HG02884 (cell line): ENCODE results near the gene HECTD2.
"Not testable (repeated sequence)": the region's sequence is repeated elsewhere in the genome, so short reads cannot be mapped to it uniquely, and the experiment has no call there.

ENCODE experiments used
- ATAC-seq: cut with Tn5 transposase; IDR thresholded peaks from one replicate; pipeline ENCODE4 v1.9.1; 2021; ENCODE audit warnings: mild to moderate bottlenecking, moderate library complexity; ENCODE audit not compliant: unreplicated experiment

Gene HECTD2, protein sequence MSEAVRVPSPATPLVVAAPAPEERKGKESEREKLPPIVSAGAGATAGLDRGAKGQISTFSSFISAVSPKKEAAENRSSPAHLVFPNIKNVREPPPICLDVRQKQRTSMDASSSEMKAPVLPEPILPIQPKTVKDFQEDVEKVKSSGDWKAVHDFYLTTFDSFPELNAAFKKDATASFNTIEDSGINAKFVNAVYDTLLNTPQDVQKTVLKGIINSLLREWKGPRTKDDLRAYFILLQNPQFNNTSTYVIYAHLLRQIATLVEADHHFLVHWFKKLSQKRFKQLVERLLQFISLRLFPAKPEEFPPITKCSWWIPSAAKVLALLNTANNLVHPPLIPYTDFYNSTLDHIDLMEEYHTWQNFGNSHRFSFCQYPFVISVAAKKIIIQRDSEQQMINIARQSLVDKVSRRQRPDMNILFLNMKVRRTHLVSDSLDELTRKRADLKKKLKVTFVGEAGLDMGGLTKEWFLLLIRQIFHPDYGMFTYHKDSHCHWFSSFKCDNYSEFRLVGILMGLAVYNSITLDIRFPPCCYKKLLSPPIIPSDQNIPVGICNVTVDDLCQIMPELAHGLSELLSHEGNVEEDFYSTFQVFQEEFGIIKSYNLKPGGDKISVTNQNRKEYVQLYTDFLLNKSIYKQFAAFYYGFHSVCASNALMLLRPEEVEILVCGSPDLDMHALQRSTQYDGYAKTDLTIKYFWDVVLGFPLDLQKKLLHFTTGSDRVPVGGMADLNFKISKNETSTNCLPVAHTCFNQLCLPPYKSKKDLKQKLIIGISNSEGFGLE

DNA sequence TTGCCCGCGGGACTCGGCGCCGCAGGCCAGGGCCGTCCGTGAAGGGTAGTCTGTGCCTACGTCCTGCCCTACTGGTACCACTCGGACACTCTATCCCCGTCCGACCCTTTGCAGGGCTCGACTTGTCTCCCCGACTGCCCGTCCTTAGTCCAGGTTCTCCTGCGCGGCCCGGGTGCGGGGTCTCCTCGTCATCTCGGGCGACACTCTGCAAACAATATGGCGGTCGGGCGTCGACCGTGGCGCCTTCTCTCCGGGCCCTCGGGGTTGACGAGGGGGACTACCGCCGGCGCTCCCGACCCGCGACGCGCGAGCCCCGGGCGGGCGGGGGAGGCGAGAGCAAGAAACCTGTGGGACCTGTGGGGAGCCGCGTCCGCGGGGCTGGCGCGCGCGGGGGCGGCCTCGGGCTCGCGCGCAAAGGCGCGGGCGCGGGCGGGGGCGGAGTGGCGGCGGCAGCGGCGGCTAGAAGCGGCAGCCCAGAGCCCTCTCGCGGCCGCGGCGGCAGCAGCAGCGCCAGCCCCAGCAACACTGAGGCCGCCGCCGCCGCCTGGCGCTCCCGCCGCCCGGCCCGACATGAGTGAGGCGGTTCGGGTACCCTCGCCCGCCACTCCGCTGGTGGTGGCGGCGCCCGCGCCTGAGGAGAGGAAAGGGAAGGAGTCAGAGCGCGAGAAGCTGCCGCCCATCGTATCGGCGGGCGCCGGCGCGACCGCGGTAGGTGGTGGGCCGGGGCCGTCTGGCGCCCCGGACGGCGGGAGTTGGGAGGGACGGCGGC is at the start of gene HECTD2:
Gene HECTD2 (plus strand): TSS at position 476 of the 769 bp plus-strand sequence. CDS start 95 bp downstream, at position 571.
- peak; percentile 85 for ATAC-seq

DNA sequence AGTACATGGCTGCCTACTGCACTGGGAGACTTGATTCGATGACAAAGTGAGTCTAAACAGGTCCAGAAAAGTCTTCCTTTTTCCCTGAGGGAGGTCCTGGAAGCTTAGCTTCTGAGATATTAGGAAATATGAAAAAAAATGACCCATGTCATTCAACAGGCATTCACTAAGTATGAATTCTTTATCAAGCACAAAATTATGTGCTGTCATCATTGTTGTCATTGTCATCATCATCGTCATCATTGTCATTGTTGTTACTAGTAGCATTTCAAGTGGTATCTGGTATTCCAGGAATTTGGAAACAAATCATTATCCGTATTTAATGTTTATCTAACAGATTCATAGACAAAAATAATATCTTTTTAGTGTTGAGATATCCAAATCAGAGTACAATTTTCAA is 49.7 kb upstream of the HECTD2 start:
- ATAC-seq = no peak

DNA sequence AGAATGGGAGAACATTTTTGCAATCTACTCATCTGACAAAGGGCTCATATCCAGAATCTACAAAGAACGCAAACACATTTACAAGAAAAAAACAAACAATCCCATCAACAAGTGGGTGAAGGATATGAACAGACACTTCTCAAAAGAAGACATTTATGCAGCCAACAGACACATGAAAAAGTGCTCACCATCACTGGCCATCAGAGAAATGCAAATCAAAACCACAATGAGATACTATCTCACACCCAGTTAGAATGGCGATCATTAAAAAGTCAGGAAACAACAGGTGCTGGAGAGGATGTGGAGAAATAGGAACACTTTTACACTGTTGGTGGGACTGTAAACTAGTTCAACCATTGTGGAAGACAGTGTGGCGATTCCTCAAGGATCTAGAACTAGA is 44.6 kb upstream of the HECTD2 start:
- not testable (repeated sequence) for ATAC-seq

DNA sequence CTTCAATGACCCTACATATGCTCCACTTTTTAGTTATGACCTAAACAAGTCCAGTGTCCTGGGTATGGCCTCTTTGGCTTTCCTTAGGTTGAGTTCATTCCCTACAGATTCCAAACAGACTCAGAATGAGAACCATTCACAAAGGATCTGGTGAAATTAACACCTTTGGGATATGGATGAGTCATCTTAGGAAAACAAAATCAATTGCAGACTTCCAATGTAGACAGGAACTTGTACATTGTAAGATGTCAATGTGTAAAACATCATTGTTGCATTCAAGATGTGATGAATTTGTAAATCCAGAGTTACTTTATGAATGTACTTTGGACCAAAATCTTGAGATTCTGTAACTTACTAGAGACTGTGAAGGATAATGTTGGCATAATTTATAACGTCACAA is 43.4 kb upstream of the HECTD2 start:
- ATAC-seq = no peak

DNA sequence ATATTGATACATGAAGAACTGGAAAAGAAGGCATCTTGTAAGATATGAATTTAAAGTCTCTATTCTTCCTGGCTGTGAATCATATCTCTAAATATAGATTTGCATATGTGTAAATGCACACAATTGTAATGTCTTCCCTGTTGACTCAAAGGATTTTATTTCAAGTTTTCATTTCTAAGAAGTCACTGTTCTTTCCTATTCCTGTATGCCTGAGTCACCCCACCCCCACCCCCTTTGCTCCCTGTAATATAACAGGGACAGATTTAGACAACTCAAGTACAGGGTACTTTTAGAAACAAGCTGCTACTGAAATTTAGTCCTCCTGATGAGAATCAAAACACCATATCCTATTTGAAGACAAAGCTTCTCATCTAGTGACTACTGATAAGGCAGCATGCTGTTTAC is 43.0 kb upstream of the HECTD2 start:
- ATAC-seq = no peak

DNA sequence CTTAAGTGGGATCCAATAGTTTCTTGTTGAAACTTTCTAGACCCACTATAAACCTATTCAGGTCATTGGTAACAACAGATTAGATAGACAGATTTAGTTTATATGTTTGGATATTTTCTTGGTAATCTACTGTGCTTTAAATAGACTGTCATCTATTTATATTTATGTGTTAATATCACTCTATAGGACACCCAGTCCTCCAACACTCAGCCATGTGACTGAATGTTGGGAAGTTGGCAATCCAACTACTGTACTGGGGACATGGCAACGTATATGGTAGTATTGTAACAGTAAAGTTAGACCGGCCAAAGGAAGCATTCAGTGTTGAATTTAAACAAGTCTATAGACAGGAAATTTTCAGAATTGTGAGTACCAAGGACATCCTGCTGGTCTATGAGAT is 42.6 kb upstream of the HECTD2 start:
- no peak for ATAC-seq

DNA sequence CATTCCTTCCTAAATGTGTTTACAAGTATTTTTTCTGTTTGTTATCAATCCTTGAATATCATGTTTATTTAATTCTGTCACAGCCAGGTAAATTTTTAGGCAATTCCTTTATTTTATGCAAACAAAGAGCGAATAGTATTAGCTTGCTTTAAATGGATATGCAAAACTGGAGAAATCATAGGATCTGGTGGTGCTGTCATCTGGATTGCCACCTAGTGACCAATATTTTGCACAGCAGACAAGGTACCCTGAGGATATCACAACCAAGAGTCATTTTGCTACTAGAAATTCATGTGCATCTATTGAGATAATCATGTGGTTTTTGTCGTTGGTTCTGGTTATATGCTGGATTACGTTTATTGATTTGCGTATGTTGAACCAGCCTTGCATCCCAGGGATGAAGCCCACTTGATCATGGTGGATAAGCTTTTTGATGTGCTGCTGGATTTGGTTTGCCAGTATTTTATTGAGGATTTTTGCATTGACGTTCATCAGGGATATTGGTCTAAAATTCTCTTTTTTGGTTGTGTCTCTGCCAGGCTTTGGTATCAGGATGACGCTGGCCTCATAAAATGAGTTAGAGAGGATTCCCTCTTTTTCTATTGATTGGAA is 40.1 kb upstream of the HECTD2 start:
- not testable (repeated sequence) for ATAC-seq

DNA sequence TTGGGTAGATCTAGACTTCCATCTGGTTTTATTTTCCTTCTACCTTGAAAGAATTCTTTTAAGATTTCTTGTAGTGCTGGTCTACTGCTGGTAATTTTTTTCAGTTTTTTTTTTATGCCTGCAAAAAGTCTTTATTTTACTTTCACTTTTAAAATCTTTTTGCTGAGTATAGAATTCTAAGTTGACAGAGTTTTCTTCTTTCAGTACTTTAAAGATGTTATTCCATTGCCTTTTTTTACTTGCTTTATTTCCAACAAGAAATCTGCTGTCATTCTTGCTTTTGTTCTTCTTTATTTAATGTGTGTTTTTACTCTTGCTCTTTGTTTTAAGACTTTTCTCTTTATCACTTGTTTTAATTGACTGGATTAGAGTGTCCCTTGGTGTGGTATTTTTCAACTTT is 36.1 kb upstream of the HECTD2 start:
- no peak for ATAC-seq

DNA sequence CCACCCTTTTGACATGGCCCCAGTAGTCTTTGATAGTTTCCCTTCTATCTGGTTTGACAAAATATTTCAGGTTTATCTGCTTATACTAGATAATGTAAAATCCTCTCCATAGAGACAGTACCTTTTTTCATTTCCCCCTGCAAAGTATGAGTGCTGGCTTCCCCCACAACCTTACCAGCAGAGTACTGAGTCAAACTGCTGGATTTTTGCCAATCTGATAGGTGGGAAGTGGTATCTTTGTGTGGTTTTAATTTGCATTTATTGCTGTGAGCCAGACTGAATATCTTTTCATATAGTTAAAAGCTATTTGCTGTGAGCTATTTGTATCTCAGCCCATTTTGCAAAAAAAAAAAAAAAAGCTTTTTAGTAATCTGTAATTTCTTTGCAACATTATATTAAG is 32.1 kb upstream of the HECTD2 start:
- ATAC-seq = no peak

DNA sequence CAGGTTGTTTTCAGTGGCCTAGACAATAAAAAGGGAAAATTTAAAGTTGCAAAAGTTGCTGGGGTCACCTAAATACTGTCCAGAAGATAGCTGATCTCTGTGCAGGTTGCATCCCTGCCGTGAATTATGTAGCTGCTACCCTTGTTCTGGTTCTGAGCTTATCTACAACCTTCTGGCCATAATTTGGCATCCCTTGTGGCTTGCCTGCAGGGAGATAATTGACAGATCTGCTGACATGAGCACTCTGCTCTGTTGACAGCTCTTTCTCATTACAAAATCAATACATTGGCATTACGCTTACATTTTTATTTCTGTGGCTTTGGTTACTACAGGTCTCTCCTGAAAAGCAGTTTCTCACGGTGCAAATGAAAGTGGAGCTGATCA is 29.3 kb upstream of the HECTD2 start:
- no peak for ATAC-seq

DNA sequence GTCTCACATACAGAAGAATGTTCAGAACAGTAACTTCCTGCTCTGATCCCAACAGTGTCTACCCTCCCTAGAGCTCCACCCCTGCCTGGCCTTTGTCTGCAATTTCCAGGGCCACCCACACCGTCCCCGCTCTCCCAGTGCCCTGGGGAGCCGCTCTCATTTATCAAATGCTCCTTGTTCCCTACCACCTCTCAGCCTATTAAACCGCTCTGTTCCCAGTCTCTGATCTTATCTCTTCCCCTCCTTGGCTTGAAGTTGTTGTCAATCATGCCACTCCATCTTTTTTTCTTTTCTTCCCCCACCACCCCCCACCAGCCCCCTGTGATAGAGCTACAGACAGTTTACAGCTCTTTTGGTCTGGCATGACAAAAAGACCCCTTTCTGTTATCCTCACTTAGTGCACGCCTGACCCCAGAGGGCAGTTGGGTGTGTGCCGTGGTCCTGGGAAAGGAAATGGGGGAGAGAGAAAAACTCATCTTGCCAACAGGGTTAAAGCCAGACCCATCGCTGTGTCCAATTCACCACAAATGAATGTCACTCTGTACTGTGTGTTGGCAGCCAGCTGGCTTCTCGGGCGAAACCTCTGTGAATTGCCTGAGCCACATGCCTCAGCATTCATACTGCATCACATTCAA is 28.8 kb upstream of the HECTD2 start:
- ATAC-seq = no peak

DNA sequence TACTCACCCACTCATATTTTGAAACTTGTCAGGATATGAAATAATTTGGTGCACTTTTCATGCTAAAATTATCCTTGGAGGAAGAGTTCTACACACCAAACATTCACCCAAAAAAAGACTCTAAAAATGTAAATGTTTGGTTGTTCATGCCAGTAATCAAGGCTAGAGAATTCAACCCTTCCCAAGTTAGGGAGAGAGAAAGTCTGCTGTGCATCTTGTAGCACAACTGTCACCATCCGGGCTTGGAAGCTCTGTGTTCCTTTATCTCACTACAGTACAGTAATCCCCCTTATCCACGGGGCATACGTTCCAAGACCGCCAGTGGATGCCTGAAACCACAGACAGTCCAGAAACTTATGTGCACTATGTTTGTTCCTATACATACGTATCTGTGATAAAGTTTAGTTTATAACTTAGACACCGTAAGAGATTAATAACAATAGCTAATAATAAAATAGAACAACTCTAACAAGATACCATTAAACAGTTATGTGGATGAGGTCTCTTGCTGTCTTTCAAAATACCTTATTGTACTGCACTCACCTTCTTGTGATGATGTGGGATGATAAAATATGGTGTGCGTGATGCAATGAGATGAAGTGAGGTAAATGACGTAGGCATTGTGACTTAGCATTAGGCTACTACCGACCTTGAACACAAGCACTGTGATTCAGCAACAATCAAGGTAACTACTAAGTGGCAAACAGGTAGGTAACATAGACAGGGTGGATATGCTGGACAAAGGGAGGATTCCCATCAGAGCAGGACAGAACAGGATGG is 24.6 kb upstream of the HECTD2 start:
- no peak for ATAC-seq

DNA sequence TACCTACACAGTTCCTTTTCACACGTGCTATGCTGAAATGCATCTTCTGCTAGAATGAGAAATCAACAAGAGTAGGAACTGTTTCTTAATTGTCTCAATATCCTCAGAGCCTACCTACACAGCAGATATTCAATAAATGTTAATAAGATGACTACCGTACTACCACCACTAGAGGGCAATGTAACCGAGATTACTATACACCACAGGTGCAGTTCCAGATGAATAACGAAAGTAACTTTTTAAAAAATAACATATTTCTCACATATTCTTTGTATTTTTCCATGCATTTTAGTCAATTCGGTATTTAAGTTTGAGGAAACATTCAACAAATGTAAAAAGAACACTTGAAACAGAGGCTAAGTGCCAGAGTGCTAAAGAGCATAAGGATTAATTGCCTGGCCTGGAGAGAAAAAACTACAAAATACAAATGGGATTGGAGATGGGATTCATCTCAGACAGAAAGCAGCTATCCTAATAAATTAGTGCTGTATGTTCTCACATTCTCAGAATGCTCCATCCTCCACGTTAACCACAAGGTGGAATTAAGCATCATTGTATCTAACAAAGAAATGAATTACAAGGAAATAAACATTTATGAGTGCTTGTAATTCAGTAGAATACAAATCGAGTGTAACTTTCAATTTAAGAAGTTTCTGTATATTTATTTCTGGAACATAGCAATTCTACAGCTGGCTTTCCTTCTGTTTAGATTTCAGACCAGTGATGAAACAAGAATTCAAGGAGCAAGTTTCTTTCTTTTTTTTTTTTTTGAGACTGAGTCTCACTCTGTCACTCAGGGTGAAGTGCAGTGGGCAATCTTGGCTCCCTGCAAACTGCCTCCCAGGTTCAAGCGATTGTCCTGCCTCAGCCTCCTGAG is 20.3 kb upstream of the HECTD2 start:
- peak; percentile 91 for ATAC-seq

DNA sequence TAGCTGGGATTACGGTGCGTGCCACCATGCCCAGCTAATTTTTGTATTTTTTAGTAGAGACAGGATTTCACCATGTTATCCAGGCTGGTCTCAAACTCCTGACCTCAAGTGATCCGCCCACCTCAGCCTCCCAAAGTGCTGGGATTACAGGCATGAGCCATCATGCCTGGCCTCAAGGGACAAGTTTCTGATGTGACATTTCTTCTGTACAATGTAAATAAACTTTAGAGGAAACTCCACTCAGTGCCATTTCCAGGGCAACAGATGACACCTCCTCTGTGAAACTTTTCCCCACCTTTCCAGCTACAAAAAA is 19.7 kb upstream of the HECTD2 start:
- not testable (repeated sequence) for ATAC-seq

DNA sequence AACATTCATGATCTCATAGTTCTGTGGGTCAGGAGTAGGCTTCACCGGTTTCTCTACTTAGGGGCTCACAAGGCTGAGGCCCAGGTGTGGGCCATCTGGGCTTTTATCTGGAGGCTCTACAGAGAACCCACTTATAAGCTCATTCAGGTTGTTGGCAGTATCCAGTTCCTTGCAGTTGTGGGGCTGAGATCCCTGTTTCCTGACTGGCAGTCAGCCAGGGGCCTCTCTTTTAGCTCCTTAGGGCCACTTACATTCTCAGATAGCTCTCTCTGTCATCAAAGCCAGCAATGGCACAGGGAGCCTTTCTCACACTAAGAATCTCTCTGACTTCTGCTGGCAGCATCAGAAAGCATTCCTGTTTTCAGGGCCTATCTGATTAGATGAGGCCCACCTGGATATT is 18.2 kb upstream of the HECTD2 start:
- no peak for ATAC-seq

DNA sequence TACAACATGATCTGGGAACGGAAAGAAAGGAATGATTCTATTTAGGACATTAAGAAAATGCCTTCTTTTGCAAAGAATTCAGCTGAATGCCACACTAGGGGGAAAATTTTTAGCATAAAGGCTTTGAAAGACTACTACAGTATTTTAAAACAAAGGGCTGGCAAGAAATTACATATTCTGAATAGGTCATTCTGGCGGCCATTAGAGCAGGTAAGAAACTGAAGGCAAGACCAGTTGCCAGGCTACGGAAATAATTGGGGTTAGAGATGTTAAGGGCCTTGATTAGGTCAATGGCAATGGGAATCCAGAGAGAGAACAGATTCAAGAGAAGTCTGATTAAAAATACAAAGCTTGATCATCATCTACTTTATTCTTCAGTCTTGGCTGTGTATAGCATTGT is 3.8 kb upstream of the HECTD2 start:
- no peak for ATAC-seq

DNA sequence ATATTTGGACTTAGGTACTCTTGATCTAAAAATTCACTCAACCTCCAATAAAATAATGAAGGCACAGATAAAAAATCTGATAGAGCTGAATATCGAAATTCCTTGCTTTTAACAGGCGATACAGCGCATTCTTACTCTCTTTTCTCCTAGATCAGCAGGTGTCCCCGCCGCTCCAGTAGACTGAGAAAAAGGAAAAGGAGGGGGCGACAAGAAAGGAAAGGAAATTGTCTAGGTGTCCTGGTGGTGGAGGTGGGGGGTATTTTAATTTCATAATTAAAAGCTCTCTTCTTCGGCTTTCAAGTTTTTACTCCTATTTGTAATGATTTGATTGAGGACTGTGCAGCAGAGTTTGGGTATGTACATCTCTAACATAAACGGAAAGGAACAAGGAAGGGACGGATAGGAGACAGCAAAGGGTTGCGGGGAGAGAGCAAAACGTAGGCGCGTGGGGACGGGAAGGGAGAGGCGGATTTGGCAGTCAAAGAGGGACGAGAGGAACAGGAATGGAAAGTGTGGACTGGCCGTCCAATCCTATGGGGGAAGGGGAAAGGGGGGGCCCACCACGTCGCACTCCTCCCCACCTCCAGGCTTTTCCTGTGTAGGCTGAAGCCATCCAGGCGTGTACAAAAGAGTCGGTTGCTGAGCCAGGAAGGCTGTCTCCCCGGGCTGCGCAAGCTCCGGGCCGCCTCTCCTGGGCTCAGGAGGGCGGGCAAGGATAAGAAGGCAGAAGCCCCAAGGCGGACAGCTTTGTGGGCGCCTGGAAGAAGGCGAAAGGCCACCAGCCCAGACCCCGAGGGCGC is 875 bp upstream of the HECTD2 start:
- ATAC-seq = peak; percentile 27
